Mesendoderm (in vitro differentiated cells): Measurements from ENCODE around the gene TM7SF2.

Experiments used
- DNase-seq: peaks from one replicate; pipeline ENCODE4 v3.0.0; 2013
- H2AK5ac ChIP-seq: 2 replicates; pipeline ENCODE4 v1.6.1; 2013; ENCODE audit warnings: low read length, inconsistent platforms
- H2BK120ac ChIP-seq: 2 replicates; pipeline ENCODE4 v1.6.1; 2013; ENCODE audit warnings: low read depth, mild to moderate bottlenecking, low read length, moderate library complexity, mixed read lengths
- H2BK15ac ChIP-seq: replicated peaks from 2 replicates; pipeline ENCODE4 v1.6.1; 2013; ENCODE audit warnings: low read depth, mild to moderate bottlenecking, moderate library complexity
- H2BK5ac ChIP-seq: 2 replicates; pipeline ENCODE4 v1.6.1; 2013; ENCODE audit warnings: low read length, inconsistent platforms
- H3K18ac ChIP-seq: 2 replicates; pipeline ENCODE4 v1.6.1; 2013; ENCODE audit warnings: mild to moderate bottlenecking, low read length, mixed read lengths
- H3K23ac ChIP-seq: one replicate; pipeline ENCODE4 v1.6.1; 2013; ENCODE audit warnings: low read length
- H3K27ac ChIP-seq: 2 replicates; pipeline ENCODE4 v1.5.1; 2013; ENCODE audit warnings: low read depth, mild to moderate bottlenecking, inconsistent platforms, low read length, moderate library complexity
- H3K27me3 ChIP-seq: 2 replicates; pipeline ENCODE4 v1.6.1; 2013; ENCODE audit warnings: low read length, control low read depth, mild to moderate bottlenecking, inconsistent platforms; ENCODE audit not compliant: insufficient read depth, poor library complexity
- H3K36me3 ChIP-seq: 2 replicates; pipeline ENCODE4 v1.6.1; 2013; ENCODE audit warnings: low read length, inconsistent platforms; ENCODE audit not compliant: control insufficient read depth, insufficient read depth
- H3K4ac ChIP-seq: one replicate; pipeline ENCODE4 v1.6.1; 2013; ENCODE audit warnings: low read depth, mild to moderate bottlenecking, low read length, moderate library complexity
- H3K4me1 ChIP-seq: 2 replicates; pipeline ENCODE4 v1.6.1; 2013; ENCODE audit warnings: low read depth, low read length, inconsistent platforms; ENCODE audit not compliant: control insufficient read depth
- H3K4me2 ChIP-seq: 2 replicates; pipeline ENCODE4 v1.6.1; 2013; ENCODE audit warnings: low read length
- H3K4me3 ChIP-seq: 2 replicates; pipeline ENCODE4 v1.5.1; 2013; ENCODE audit warnings: mild to moderate bottlenecking, low read length
- H3K56ac ChIP-seq: one replicate; pipeline ENCODE4 v1.6.1; 2013; ENCODE audit warnings: low read length
- H3K79me1 ChIP-seq: 2 replicates; pipeline ENCODE4 v1.6.1; 2013; ENCODE audit warnings: low read length, inconsistent platforms
- H3K79me2 ChIP-seq: 2 replicates; pipeline ENCODE4 v1.6.1; 2013; ENCODE audit warnings: mild to moderate bottlenecking, low read length; ENCODE audit not compliant: control insufficient read depth, insufficient read depth
- H3K9ac ChIP-seq: 2 replicates; pipeline ENCODE4 v1.6.1; 2013; ENCODE audit warnings: low read length, inconsistent platforms
- H4K5ac ChIP-seq: one replicate; pipeline ENCODE4 v1.6.1; 2013; ENCODE audit warnings: low read length
- H4K8ac ChIP-seq: one replicate; pipeline ENCODE4 v1.6.1; 2013; ENCODE audit warnings: low read depth, mild to moderate bottlenecking, control low read depth, low read length, moderate library complexity
- WGBS: extraction: QIAGEN DNeasy Blood & Tissue Kit; methylation state at CpG from one replicate; pipeline ENCODE4 v1.1.7; 2013; ENCODE audit warnings: low lambda C conversion rate, missing lambda C conversion rate; ENCODE audit not compliant: insufficient coverage; ENCODE audit errors: extremely low coverage; 5-methylcytosine and 5-hydroxymethylcytosine counted together

TM7SF2 gene

DNA sequence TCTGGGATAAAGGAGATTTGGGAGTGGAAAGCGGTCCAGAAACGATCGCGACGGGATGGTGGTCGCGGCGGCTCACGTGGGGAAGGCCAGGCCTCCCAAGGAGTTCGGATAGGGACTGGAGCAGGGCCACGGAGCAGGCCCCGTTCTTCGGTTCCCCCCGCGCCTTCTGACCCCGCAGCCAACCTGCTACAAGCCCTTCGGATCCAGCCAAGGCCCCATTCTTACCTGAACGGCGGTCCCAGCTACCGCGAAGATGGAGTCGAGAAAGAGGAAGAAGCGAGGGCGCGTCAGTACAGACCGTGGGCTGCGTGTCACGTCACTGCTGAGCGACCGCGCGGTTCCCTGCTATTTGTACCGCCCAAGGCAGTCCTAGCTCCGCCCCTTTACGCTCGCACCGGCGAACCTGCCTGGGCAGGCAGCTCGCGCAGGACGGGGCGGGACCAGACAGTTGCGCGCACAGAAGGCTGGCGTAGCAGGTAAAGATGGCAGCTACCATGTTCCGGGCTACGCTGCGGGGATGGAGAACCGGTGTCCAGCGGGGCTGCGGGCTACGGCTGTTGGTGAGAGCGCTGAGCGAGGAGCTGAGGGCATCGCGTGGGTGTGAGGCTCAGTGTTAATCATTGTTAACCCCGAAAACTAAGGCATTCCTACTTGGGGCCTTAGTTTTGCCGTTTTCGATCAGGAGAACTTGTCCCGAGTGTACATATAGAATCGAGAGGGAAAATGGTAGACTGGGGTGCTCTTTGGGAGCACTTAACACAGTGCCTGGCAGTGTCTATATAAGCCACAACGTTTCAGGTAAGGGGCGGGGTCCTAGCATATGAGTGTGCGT lies 10.4 kb downstream of the TM7SF2 start, which contains the start of the genes FAU and MRPL49:
FAU (minus strand) TSS at position 270 of the 832 bp plus-strand sequence. CDS start 321 bp downstream, outside the sequence.
MRPL49 (plus strand) TSS at position 457 of the 832 bp plus-strand sequence; CDS start at position 483, 26 bp downstream.
- peak within 1 kb of the TSS; percentile 97 for H3K56ac ChIP-seq
- H4K8ac ChIP-seq = no peak within 1 kb of the TSS
- no peak within 1 kb of the TSS for H2BK120ac ChIP-seq
- DNase-seq = peak; percentile 98
- no peak within 1 kb of the TSS for H3K23ac ChIP-seq
- H3K9ac ChIP-seq = peak within 1 kb of the TSS; percentile 95
- H4K5ac ChIP-seq = peak within 1 kb of the TSS; percentile 95
- no peak within 1 kb of the TSS for H2BK15ac ChIP-seq
- peak within 1 kb of the TSS; percentile 79 for H2AK5ac ChIP-seq
- H3K27ac ChIP-seq = peak within 1 kb of the TSS; percentile 31
- peaks cover 4% of the 10 kb centered on the region for H3K4me1 ChIP-seq
- H3K79me2 ChIP-seq = peaks cover 28% of the 10 kb centered on the region
- H3K36me3 ChIP-seq = peaks cover 21% of the 10 kb centered on the region
- no peaks in the 10 kb centered on the region for H3K27me3 ChIP-seq
- H3K4ac ChIP-seq = peak within 1 kb of the TSS; percentile 8
- H2BK5ac ChIP-seq = peak within 1 kb of the TSS; percentile 21
- no CpG with 5 or more reads among the region's 64 CpGs for WGBS
- peak within 1 kb of the TSS; percentile 89 for H3K4me2 ChIP-seq
- H3K18ac ChIP-seq = peak within 1 kb of the TSS; percentile 29
- peak within 1 kb of the TSS; percentile 98 for H3K4me3 ChIP-seq
- peaks cover 23% of the 10 kb centered on the region for H3K79me1 ChIP-seq

DNA sequence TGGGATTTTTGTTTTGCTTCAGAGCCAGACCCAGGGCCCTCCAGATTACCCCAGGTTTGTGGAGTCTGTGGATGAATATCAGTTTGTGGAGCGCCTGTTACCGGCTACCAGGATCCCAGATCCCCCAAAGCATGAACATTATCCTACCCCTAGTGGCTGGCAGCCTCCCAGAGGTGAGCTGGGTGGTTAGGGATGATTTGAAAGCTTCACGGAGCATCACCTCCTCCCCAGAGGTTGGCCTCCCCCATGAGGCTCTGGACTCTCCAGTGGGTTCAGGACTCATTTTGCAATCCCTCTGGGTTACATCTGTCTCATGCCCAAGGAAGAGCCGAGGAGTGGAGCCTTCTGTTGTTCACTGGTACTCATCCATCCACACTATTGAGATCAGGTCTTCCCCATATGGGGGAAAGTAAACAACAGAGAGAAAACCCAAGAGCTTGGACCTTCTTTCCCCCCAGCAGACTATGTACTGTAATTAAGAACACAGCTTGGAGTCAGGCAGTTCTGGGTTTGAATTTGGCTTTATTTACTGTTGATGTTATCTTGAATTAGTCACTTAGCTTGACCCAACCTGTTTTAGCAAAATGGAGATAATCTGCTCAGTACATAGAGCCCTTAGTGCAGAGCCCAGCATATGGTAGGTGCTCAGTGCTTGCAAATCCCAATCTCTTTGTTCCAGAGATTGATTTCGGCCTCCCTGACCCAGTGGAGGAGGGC lies 13.0 kb downstream of the TM7SF2 start:
- peaks cover 4% of the 10 kb centered on the region for H3K4me1 ChIP-seq
- H3K56ac ChIP-seq = no peak overlapping the region
- H3K79me2 ChIP-seq = peaks cover 28% of the 10 kb centered on the region
- H3K36me3 ChIP-seq = peaks cover 19% of the 10 kb centered on the region
- H3K27me3 ChIP-seq = no peaks in the 10 kb centered on the region
- H3K27ac ChIP-seq = no peak overlapping the region
- no peak overlapping the region for H2BK120ac ChIP-seq
- peaks cover 23% of the 10 kb centered on the region for H3K79me1 ChIP-seq
- no peak overlapping the region for H3K4ac ChIP-seq
- no CpG with 5 or more reads among the region's 5 CpGs for WGBS
- H3K23ac ChIP-seq = no peak overlapping the region
- no peak overlapping the region for H4K8ac ChIP-seq
- H3K4me3 ChIP-seq = no peak overlapping the region
- no peak for DNase-seq
- H2BK5ac ChIP-seq = no peak overlapping the region
- no peak overlapping the region for H2AK5ac ChIP-seq
- no peak overlapping the region for H3K18ac ChIP-seq
- H2BK15ac ChIP-seq = no peak overlapping the region
- H4K5ac ChIP-seq = no peak overlapping the region
- no peak overlapping the region for H3K9ac ChIP-seq
- H3K4me2 ChIP-seq = no peak overlapping the region

GRCh38 chr11:65125197-65126056 lies 13.8 kb downstream of the TM7SF2 start:
- no peaks in the 10 kb centered on the region for H3K27me3 ChIP-seq
- peaks cover 23% of the 10 kb centered on the region for H3K79me2 ChIP-seq
- H3K4me3 ChIP-seq = no peak overlapping the region
- H3K4me1 ChIP-seq = peaks cover 4% of the 10 kb centered on the region
- H3K18ac ChIP-seq = no peak overlapping the region
- H3K36me3 ChIP-seq = peaks cover 14% of the 10 kb centered on the region
- H3K4me2 ChIP-seq = no peak overlapping the region
- no peak overlapping the region for H3K27ac ChIP-seq
- H3K4ac ChIP-seq = no peak overlapping the region
- H2AK5ac ChIP-seq = no peak overlapping the region
- no peak overlapping the region for H3K9ac ChIP-seq
- no peak overlapping the region for H4K8ac ChIP-seq
- WGBS = no CpG with 5 or more reads among the region's 12 CpGs
- no peak overlapping the region for H4K5ac ChIP-seq
- H3K23ac ChIP-seq = no peak overlapping the region
- no peak overlapping the region for H3K56ac ChIP-seq
- DNase-seq = no peak
- no peak overlapping the region for H2BK5ac ChIP-seq
- H2BK15ac ChIP-seq = no peak overlapping the region
- no peak overlapping the region for H2BK120ac ChIP-seq
- peaks cover 17% of the 10 kb centered on the region for H3K79me1 ChIP-seq

DNA sequence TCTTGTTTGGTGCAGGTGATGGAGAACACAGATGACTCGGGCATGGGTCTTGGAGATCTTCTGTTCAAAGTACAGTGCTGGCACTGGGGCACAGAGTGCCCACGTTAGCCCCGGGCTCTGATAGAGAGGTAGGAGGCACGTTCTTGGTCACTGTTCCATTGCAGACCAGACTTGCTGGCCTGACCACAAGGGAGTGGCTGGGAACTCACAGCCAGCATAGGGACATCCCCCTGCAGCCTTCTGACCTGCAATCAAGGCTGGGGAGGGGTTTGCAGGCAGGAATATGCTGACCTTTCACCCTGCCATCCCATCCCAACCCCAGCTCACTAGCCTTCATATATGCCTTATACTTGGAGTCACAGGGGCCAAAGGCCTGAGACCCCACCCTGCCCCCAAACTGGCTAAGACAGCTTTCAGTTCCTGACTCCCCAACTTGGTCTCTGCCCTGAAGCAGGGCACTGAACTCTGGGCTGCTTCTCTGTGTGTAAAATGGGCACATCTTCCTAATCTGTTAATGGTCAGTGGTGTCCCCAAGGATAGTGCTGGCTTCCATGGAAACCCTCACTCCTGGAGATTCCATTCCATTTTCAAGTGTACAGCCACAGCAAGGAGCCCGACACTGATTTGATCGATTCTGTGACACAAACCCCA lies 15.1 kb downstream of the TM7SF2 start:
- Histone ChIP-seq H3K36me3 (peaks cover 8% of the 10 kb centered on the region), H3K79me2 (peaks cover 10% of the 10 kb centered on the region), H3K23ac (no peak overlapping the region), H3K4me3 (no peak overlapping the region), H2BK120ac (no peak overlapping the region), H4K5ac (no peak overlapping the region), H4K8ac (no peak overlapping the region), H3K79me1 (peaks cover 6% of the 10 kb centered on the region), H3K27ac (no peak overlapping the region), H3K18ac (no peak overlapping the region), H3K27me3 (no peaks in the 10 kb centered on the region), H3K4ac (no peak overlapping the region), H2AK5ac (no peak overlapping the region), H3K9ac (no peak overlapping the region), H3K4me1 (peaks cover 2% of the 10 kb centered on the region), H3K56ac (no peak overlapping the region), H3K4me2 (no peak overlapping the region), H2BK15ac (no peak overlapping the region), H2BK5ac (no peak overlapping the region)
- WGBS = no CpG with 5 or more reads among the region's 6 CpGs
- DNase-seq = no peak

DNA sequence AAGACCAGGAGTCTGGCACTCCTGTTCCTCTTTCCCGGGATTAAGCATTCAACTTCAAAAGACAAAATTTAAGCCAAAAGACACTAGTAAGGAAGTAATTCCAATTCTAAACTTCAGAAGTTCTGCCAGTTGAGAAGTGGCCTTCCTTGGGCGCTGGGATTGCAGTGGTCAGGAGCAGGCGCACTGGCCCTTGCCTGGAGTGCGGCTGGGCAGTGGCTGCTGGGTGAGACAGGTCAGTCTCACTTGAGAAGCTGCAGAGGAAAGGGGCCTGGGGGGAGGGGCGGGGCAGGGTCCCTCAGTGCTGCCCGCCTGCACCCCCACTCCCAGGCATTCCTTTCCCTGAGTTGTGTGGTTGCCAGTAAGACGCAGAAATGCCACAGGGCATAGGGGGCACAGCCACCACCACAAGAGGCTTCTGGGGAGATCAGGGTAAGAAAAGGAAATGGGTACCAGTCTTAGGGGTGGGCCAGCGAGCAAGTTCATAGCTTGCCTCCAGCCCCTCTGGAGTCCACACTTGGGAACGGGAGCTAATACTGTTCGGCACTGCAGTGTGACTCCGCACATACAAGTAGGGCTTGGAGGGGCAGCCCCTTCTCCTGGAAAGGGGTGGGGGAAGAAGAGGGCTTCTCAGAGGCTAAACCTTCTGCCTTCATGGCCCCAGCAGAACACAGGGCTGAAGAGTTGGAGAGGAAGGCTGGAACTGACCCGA lies 16.0 kb downstream of the TM7SF2 start:
- H4K5ac ChIP-seq = no peak overlapping the region
- no peak overlapping the region for H3K4ac ChIP-seq
- peaks cover 9% of the 10 kb centered on the region for H3K79me2 ChIP-seq
- H2BK5ac ChIP-seq = no peak overlapping the region
- no peak overlapping the region for H3K23ac ChIP-seq
- no peaks in the 10 kb centered on the region for H3K27me3 ChIP-seq
- H3K4me1 ChIP-seq = peaks cover 2% of the 10 kb centered on the region
- H2AK5ac ChIP-seq = no peak overlapping the region
- WGBS = no CpG with 5 or more reads among the region's 12 CpGs
- no peak for DNase-seq
- H3K56ac ChIP-seq = no peak overlapping the region
- H3K9ac ChIP-seq = no peak overlapping the region
- no peak overlapping the region for H3K27ac ChIP-seq
- no peak overlapping the region for H2BK120ac ChIP-seq
- peaks cover 11% of the 10 kb centered on the region for H3K79me1 ChIP-seq
- no peak overlapping the region for H2BK15ac ChIP-seq
- H3K4me2 ChIP-seq = no peak overlapping the region
- no peak overlapping the region for H4K8ac ChIP-seq
- H3K18ac ChIP-seq = no peak overlapping the region
- H3K36me3 ChIP-seq = peaks cover 8% of the 10 kb centered on the region
- no peak overlapping the region for H3K4me3 ChIP-seq
